Tibial nerve (tissue), 4 donors: ENCODE measurements around the gene CTBP1. TPM values are rescaled to one million over a fixed set of nuclear protein-coding genes. Genes with fewer than 3 reads are reported as not detected.
A peak's percentile ranks its signal among the peaks of the same experiment; 100 is the strongest.

Experiments used
- DNase-seq, 2 donors: peaks; one replicate each; pipeline ENCODE4 v3.0.0-alpha.2; 2019; ENCODE audit warnings: low spot score in 2 of 2
- H3K27ac ChIP-seq, 4 donors: fragments of 200-600 bp; sonication (generic) in 3 of 4; one replicate each; pipeline ENCODE4 v1.5.1; 2017 to 2019; ENCODE audit warnings: mild to moderate bottlenecking in 1 of 4
- H3K27me3 ChIP-seq, 2 donors: fragments of 200-600 bp; sonication (generic) in 1 of 2; one replicate each; pipeline versions ENCODE4 v1.5.1 to v1.6.0; 2017 to 2019
- H3K36me3 ChIP-seq, 3 donors: fragments of 200-600 bp; sonication (generic); one replicate each; pipeline ENCODE4 v1.5.1; 2018 to 2019
- H3K4me1 ChIP-seq, 4 donors: fragments of 200-600 bp; sonication (generic) in 3 of 4; one replicate each; pipeline ENCODE4 v1.5.1; 2017 to 2019
- H3K4me3 ChIP-seq, 4 donors: fragments of 200-600 bp; sonication (generic) in 3 of 4; one replicate each; pipeline ENCODE4 v1.5.1; 2017 to 2019; ENCODE audit warnings: mild to moderate bottlenecking in 1 of 4, moderate library complexity in 1 of 4
- H3K9me3 ChIP-seq, 4 donors: fragments of 200-600 bp; sonication (generic) in 3 of 4; one replicate each; pipeline ENCODE4 v1.5.1; 2017 to 2019
- EP300 ChIP-seq, 2 donors: sonication (generic); formaldehyde crosslinking; IDR thresholded peaks; one replicate each; pipeline ENCODE4 v1.6.1; 2017; ENCODE audit warnings: antibody characterized with exemption in 2 of 2, mild to moderate bottlenecking in 1 of 2
- POLR2A ChIP-seq, 2 donors: fragments of 450-650 bp; IDR thresholded peaks; one replicate each; pipeline ENCODE4 v1.6.1; 2017; ENCODE audit warnings: antibody characterized with exemption in 2 of 2, mild to moderate bottlenecking in 2 of 2, moderate library complexity in 2 of 2
- WGBS, 2 donors: methylation state at CpG; one replicate each; pipeline ENCODE4 v1.1.5; 2018; 5-methylcytosine and 5-hydroxymethylcytosine counted together
- total RNA-seq, 4 donors: library from RNA; depleted of rRNA; stranded (reverse); fragments of >200 nt; gene quantifications; one replicate each; pipeline ENCODE4 v1.1.0, GENCODE V29; 2016
- TF ChIP-seq, protein P1 (sequence below), 5 experiments: fragments of 200-600 bp in 3 of 5; fragments of 450-650 bp in 2 of 5; sonication (generic) in 3 of 5; IDR thresholded peaks; one replicate each; pipeline ENCODE4 v1.5.1; 2016 to 2019; ENCODE audit warnings: antibody characterized with exemption in 5 of 5, mild to moderate bottlenecking in 3 of 5, moderate library complexity in 2 of 5

The CTBP1 gene
- total RNA-seq, 4 donors from 2014 or later = 134 to 255 (median 193) TPM

DNA sequence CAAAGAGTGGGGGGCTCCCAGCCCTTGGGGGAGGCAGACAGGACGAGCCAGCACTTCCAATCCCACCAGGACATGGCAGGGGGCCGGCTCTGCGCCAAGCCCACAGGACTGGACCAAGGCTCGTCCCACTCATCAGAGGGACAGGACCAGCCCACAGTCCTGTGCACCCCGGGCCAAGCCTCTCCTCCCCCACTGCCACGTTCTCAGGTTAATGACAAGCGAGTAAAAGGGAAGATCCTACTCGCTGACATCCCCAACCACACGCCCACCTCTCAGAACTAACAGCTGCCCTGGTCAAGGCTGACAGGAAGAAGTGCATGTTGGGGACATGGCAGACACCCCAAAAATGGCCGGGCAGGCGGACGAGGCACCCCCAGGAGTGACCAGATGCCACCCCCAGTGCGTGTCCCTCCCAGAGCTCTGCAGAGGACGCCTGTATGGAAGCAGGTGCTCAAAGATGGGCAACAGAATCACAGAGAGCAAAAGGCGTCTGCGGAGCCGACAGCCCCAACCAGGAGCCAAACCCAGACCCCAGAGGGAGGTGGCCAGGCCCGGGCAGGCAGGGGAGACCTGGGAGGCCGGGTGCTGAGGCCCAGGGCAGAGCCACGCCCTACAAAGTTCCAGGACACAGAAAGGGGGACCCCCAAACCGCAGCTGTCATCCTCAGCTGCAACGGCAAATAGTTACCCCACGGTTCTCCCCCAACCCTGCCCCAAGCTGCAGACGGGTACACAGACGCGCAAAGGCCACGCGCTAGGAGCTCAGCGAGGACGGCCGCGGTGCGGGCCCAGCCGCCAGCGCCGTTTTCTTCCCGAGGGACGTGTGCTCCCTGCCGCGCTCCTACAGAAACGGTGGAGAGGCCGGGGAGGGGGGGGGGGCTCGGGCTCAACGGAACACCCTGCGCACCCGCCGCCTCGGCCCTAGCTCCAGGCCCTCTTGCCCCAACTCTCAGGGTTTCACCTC lies 1.7 kb downstream of the CTBP1 start:
- peak overlapping the region; percentile 94 to 97 (median 96) for H3K27ac ChIP-seq
- H3K9me3 ChIP-seq = no peaks in the 10 kb centered on the region
- H3K4me3 ChIP-seq = peak overlapping the region; percentile 83 to 98 (median 92)
- no peak for DNase-seq
- H3K36me3 ChIP-seq = peaks cover 0 to 12% (median 0%) of the 10 kb centered on the region in 3 donors
- 8 to 14% methylated on average over 25 to 45 of the region's 48 CpGs for WGBS, 2 donors
- TF ChIP-seq POLR2A (IDR thresholded peaks at IDR 0.05) (no peak), EP300 (IDR thresholded peaks at IDR 0.05) (no peak)
- TF ChIP-seq, protein P1, sequence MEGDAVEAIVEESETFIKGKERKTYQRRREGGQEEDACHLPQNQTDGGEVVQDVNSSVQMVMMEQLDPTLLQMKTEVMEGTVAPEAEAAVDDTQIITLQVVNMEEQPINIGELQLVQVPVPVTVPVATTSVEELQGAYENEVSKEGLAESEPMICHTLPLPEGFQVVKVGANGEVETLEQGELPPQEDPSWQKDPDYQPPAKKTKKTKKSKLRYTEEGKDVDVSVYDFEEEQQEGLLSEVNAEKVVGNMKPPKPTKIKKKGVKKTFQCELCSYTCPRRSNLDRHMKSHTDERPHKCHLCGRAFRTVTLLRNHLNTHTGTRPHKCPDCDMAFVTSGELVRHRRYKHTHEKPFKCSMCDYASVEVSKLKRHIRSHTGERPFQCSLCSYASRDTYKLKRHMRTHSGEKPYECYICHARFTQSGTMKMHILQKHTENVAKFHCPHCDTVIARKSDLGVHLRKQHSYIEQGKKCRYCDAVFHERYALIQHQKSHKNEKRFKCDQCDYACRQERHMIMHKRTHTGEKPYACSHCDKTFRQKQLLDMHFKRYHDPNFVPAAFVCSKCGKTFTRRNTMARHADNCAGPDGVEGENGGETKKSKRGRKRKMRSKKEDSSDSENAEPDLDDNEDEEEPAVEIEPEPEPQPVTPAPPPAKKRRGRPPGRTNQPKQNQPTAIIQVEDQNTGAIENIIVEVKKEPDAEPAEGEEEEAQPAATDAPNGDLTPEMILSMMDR (IDR thresholded peaks at IDR 0.05) = no peak
- peaks cover 2 to 72% (median 63%) of the 10 kb centered on the region in 4 donors for H3K4me1 ChIP-seq
- H3K27me3 ChIP-seq = no peaks in the 10 kb centered on the region

DNA sequence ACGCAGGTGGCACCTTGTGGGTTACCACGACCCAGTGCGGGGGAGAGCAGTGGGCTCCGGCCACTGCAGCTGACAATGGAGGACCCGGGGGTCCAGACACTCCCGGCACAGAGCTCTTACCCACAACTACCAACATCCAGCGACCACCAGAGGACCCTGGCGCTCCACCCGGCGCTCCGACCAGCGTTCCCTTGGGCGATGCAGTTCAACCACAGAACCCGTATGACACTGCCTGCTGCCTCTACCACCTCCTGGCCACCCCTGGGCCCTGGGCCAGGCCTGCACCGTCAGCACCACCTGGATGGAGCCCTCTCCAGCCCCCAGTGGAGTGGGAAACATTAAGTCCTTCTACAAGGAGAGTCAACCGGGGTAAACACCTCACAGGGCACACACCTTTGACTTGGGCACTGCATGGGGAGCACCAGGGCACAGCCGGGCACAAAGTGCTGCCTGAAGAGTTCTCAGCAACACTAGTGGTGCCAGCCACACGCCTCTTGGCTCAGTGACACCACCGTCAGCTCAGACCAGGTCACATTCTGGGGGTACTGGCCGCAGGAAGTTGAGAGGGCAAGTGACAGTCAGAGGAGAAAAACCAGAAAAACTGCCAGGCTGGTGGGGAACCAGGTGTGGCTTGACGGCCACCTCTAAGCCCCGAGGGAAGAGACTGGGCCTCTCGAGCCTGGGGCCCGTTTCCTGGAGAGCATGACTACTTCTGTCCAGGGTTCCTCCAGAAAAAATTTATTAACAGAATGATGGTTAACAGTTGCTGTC lies 2.6 kb downstream of the CTBP1 start:
- H3K4me1 ChIP-seq = peaks cover 5 to 80% (median 69%) of the 10 kb centered on the region in 4 donors
- 46% methylated on average over 20 to 24 of the region's 24 CpGs for WGBS, 2 donors
- H3K4me3 ChIP-seq = peak overlapping the region in 2 of 4 donors; percentile 91 to 94
- no peaks in the 10 kb centered on the region for H3K9me3 ChIP-seq
- peak overlapping the region; percentile 3 to 97 (median 94) for H3K27ac ChIP-seq
- no peak for TF ChIP-seq POLR2A (IDR thresholded peaks at IDR 0.05)
- no peak for TF ChIP-seq EP300 (IDR thresholded peaks at IDR 0.05)
- TF ChIP-seq, protein P1 (IDR thresholded peaks at IDR 0.05) = no peak
- H3K27me3 ChIP-seq = no peaks in the 10 kb centered on the region
- no peak for DNase-seq
- H3K36me3 ChIP-seq = peaks cover 0 to 12% (median 0%) of the 10 kb centered on the region in 3 donors

DNA sequence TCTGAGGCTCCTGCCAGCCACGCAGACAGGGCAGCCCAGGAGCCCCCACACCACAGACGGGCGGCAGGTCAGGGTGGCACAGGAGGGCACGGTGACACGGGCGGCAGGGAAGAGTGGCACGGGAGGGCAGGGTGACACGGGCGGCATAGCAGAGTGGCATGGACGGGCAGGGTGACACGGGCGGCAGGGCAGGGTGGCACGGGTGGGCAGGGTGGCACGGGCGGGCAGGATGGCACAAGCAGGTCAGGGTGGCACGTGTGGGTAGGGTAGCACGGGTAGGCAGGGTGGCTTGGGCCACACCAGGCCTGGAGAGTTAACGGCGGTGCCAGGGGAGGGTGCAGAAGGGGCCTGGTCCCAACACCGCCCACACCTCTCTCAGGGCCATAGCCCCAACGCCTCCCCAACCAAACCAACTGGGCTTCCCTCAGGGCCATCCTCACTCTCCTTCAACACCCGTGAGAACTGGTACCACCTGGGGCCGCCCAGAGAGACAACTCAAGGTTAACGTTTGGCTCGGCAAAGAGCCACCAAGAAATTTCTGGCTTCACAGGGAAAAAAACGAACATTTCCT lies 3.4 kb downstream of the CTBP1 start:
- no peaks in the 10 kb centered on the region for H3K9me3 ChIP-seq
- 65 to 68% methylated on average over 25 to 26 of the region's 26 CpGs for WGBS, 2 donors
- H3K4me1 ChIP-seq = peaks cover 5 to 80% (median 67%) of the 10 kb centered on the region in 4 donors
- H3K4me3 ChIP-seq = no peak overlapping the region
- H3K36me3 ChIP-seq = peaks cover 0 to 12% (median 0%) of the 10 kb centered on the region in 3 donors
- TF ChIP-seq EP300 (IDR thresholded peaks at IDR 0.05) (no peak), POLR2A (IDR thresholded peaks at IDR 0.05) (no peak)
- TF ChIP-seq, protein P1 (IDR thresholded peaks at IDR 0.05) = no peak
- peak in 1 of 2 donors; percentile 10 for DNase-seq
- no peaks in the 10 kb centered on the region for H3K27me3 ChIP-seq
- peak overlapping the region in 3 of 4 donors; percentile 94 to 97 (median 95) for H3K27ac ChIP-seq

DNA sequence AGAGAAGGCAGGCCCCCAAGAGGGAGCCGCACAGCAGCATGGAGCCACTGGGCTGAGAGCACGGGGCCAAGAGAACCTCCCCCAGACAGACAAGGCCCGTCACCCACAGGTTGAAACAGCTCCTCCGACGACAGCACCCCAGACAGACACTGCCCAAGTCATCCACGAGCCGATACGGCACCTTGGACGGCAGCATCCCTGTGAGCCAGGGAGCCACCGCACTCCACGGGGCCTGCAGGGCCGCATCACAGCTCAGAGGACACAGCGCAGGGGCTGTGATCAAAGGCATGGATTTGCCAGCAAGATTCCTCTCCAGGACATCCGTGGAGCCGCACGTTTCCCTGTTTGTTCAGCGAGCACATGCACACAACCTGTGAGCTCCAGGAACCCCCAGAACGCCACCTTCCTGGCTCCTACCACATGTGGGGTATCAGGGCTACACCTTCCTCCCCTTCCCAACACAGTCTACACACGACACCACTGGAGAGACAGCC lies 3.9 kb downstream of the CTBP1 start:
- Histone ChIP-seq H3K9me3 (no peaks in the 10 kb centered on the region), H3K4me1 (peaks cover 5 to 75% (median 61%) of the 10 kb centered on the region in 4 donors), H3K4me3 (no peak overlapping the region), H3K27me3 (no peaks in the 10 kb centered on the region), H3K27ac (peak overlapping the region in 2 of 4 donors; percentile 95 to 97), H3K36me3 (peaks cover 0 to 16% (median 0%) of the 10 kb centered on the region in 3 donors)
- TF ChIP-seq, protein P1 (IDR thresholded peaks at IDR 0.05) = no peak
- TF ChIP-seq EP300 (IDR thresholded peaks at IDR 0.05) (no peak), POLR2A (IDR thresholded peaks at IDR 0.05) (no peak)
- WGBS, 2 donors = 75% methylated on average over 19 of the region's 19 CpGs; no CpG with 5 or more reads in 1 of the 2 donors
- DNase-seq = peak in 1 of 2 donors; percentile 9
